Panc1 (cell line): ENCODE measurements around the gene PTPRJ. TPM values are rescaled to one million over a fixed set of nuclear protein-coding genes. Genes with fewer than 3 reads are reported as not detected.

Experiments used
- ATAC-seq: fragments of 200-7000 bp; cut with Tn5 transposase; 2 replicates; pipeline ENCODE4 v1.9.1; 2020; ENCODE audit warnings: mild to moderate bottlenecking, moderate library complexity
- BruUV-seq: library from RNA; stranded (reverse); fragments of 400-500 nt; replicated peaks from 2 replicates; lab custom pipeline; 2021; lab: Mats Ljungman, UMichigan
- CTCF ChIA-PET: fragments of 300-600 bp; sonication (Branson Sonifier 250); formaldehyde crosslinking; loops from one replicate; lab custom pipeline; 2022; ENCODE audit warnings: antibody characterized with exemption; lab: Charles Lee
- POLR2A ChIA-PET: fragments of 300-600 bp; sonication (Branson Sonifier 250); formaldehyde crosslinking; loops from one replicate; lab custom pipeline; 2022; ENCODE audit warnings: antibody characterized with exemption; lab: Charles Lee
- DNase-seq: peaks from one replicate; pipeline ENCODE4 v3.0.0-alpha.2; 2010; ENCODE audit warnings: low read depth, low spot score
- H3K27ac ChIP-seq: 2 replicates; pipeline ENCODE4 v1.5.1; 2011; ENCODE audit warnings: mild to moderate bottlenecking, low read length, inconsistent platforms
- H3K27me3 ChIP-seq: fragments of 200-500 bp; sonication (Bioruptor generic); 2 replicates; pipeline ENCODE4 v1.6.0; 2014; ENCODE audit warnings: low read length, inconsistent platforms; ENCODE audit not compliant: control insufficient read depth, insufficient read depth
- H3K36me3 ChIP-seq: fragments of 200-500 bp; sonication (Bioruptor generic); 2 replicates; pipeline ENCODE4 v1.5.1; 2014; ENCODE audit warnings: inconsistent platforms, mild to moderate bottlenecking, low read length, moderate library complexity; ENCODE audit not compliant: control insufficient read depth, insufficient read depth
- H3K4me1 ChIP-seq: 2 replicates; pipeline ENCODE4 v1.5.1; 2011; ENCODE audit warnings: inconsistent platforms, mild to moderate bottlenecking, low read length, moderate library complexity; ENCODE audit not compliant: control insufficient read depth, insufficient read depth
- H3K4me3 ChIP-seq, 2 experiments: 2 replicates each; pipeline ENCODE4 v1.5.1; 2011 to 2012; ENCODE audit warnings: low read depth in 2 of 2, low read length in 2 of 2, mild to moderate bottlenecking in 2 of 2, inconsistent platforms in 1 of 2, moderate library complexity in 1 of 2
- H3K9me3 ChIP-seq: fragments of 200-500 bp; sonication (Bioruptor generic); 2 replicates; pipeline ENCODE4 v1.5.1; 2014; ENCODE audit warnings: low read depth, mild to moderate bottlenecking, inconsistent platforms, low read length, moderate library complexity; ENCODE audit not compliant: control insufficient read depth, insufficient read depth
- CTCF ChIP-seq: fragments of 450-650 bp; IDR thresholded peaks from 2 replicates; pipeline ENCODE4 v1.5.1; 2017; ENCODE audit warnings: mild to moderate bottlenecking
- POLR2AphosphoS5 ChIP-seq: IDR thresholded peaks from 2 replicates; pipeline ENCODE4 v1.6.1; 2012; ENCODE audit warnings: mild to moderate bottlenecking, low read depth, low read length, moderate library complexity
- REST ChIP-seq, 2 experiments: IDR thresholded peaks; 2 replicates each; pipeline ENCODE4 v1.6.1; 2011 to 2012; ENCODE audit warnings: low read depth in 2 of 2, control low read depth in 1 of 2, low read length in 1 of 2, mild to moderate bottlenecking in 1 of 2, moderate library complexity in 1 of 2; ENCODE audit not compliant: insufficient read depth in 1 of 2
- TCF7L2 ChIP-seq: IDR thresholded peaks from 2 replicates; pipeline ENCODE4 v1.6.1; 2011; ENCODE audit warnings: mild to moderate bottlenecking, low read depth, low read length, inconsistent platforms
- in situ Hi-C: cut with HindIII; loops from 2 replicates; pipeline ENCODE4 v1.10.0; 2016; ENCODE audit warnings: low sequenced_read_pairs, low pct_unique_long_range_greater_than_20kb
- intact Hi-C: fragments of 100-400 bp; cut with micrococcal nuclease; formaldehyde crosslinking; loops from one replicate; pipeline ENCODE4 v1.10.0; 2022; ENCODE audit not compliant: unreplicated experiment
- total RNA-seq: library from RNA; stranded (reverse); gene quantifications from one replicate; pipeline ENCODE4 v1.2.1, GENCODE V29; 2021; ENCODE audit not compliant: unreplicated experiment

Gene PTPRJ
- total RNA-seq, 1 experiment from 2014 or later = 73.6 TPM

GRCh38 chr11:48052183-48053044 is 72.1 kb downstream of the PTPRJ start:
- Histone ChIP-seq H3K27ac (peak overlapping the region; percentile 46), H3K4me3 (no peak overlapping the region), H3K4me1 (peaks cover 49% of the 10 kb centered on the region), H3K27me3 (no peaks in the 10 kb centered on the region), H3K9me3 (no peaks in the 10 kb centered on the region), H3K36me3 (no peaks in the 10 kb centered on the region)
- in situ Hi-C loops = no loop called here
- POLR2A ChIA-PET = interaction anchor here (0.6 to 0.7 kb wide), 3 partner anchors 107 to 377 kb away, joined by 3 to 6 read pairs (median 4); no protein-coding TSS in a partner anchor
- ATAC-seq = peak; percentile 43
- DNase-seq = no peak
- TF ChIP-seq REST (IDR thresholded peaks at IDR 0.05; ENCODE audit: insufficient read depth in 1 of 2, low read depth in 2 of 2, low read length in 1 of 2) (no peak), TCF7L2 (no peak), POLR2AphosphoS5 (no peak)
- CTCF ChIA-PET = no interaction called here
- no TSS peak for BruUV-seq
- intact Hi-C loops = no loop called here

- peaks cover 41% of the 10 kb centered on the region for H3K4me1 ChIP-seq
- in situ Hi-C loops = no loop called here
Measured at GRCh38 chr11:48054994-48055291, 74.6 kb downstream of the PTPRJ start.

More at GRCh38 chr11:48054994-48055291, 74.6 kb downstream of the PTPRJ start:
- Histone ChIP-seq H3K36me3 (no peaks in the 10 kb centered on the region), H3K27me3 (no peaks in the 10 kb centered on the region), H3K27ac (peak overlapping the region; percentile 82), H3K4me3 (no peak overlapping the region), H3K9me3 (no peaks in the 10 kb centered on the region)
- DNase-seq = no peak
- intact Hi-C loops = no loop called here
- BruUV-seq = no TSS peak
- ChIA-PET POLR2A (no interaction called here), CTCF (no interaction called here)
- no peak for ATAC-seq
- no peak for TF ChIP-seq CTCF
